A673 (cell line): ENCODE results near the gene MACROD1. TPM values are rescaled to one million over a fixed set of nuclear protein-coding genes. Genes with fewer than 3 reads are reported as not detected.

ENCODE experiments used
- BruUV-seq: library from RNA; stranded (reverse); fragments of 400-500 nt; replicated peaks from 2 replicates; lab custom pipeline; 2021; lab: Mats Ljungman, UMichigan
- CTCF ChIA-PET: fragments of 300-600 bp; sonication (Branson Sonifier 250); formaldehyde crosslinking; loops from one replicate; lab custom pipeline; 2022; ENCODE audit warnings: antibody characterized with exemption; lab: Charles Lee
- POLR2A ChIA-PET: fragments of 300-600 bp; sonication (Branson Sonifier 250); formaldehyde crosslinking; loops from one replicate; lab custom pipeline; 2022; ENCODE audit warnings: antibody characterized with exemption; ENCODE audit not compliant: low non-redundant PET; lab: Charles Lee
- DNase-seq: peaks from one replicate; pipeline ENCODE4 v3.0.0-alpha.2; 2015; ENCODE audit warnings: low spot score
- H3K27ac ChIP-seq: fragments of 200-600 bp; sonication (generic); 2 replicates; pipeline ENCODE4 v1.5.1; 2016; ENCODE audit warnings: mixed run types, low read depth, mild to moderate bottlenecking, mixed read lengths, antibody characterized with exemption, low read length; ENCODE audit not compliant: poor library complexity, severe bottlenecking
- H3K27me3 ChIP-seq: fragments of 200-600 bp; sonication (generic); replicated peaks from 2 replicates; pipeline ENCODE4 v1.6.1; 2017; ENCODE audit warnings: mixed run types, low read depth, mild to moderate bottlenecking, mixed read lengths, antibody characterized with exemption, low read length; ENCODE audit not compliant: insufficient read depth, poor library complexity
- H3K36me3 ChIP-seq: fragments of 200-600 bp; sonication (generic); 2 replicates; pipeline ENCODE4 v1.6.1; 2016; ENCODE audit warnings: mixed run types, mild to moderate bottlenecking, mixed read lengths, antibody characterized with exemption, low read length; ENCODE audit not compliant: insufficient read depth, poor library complexity, severe bottlenecking
- H3K4me1 ChIP-seq: fragments of 200-600 bp; sonication (generic); 2 replicates; pipeline ENCODE4 v1.6.1; 2017; ENCODE audit warnings: mixed run types, mild to moderate bottlenecking, mixed read lengths, antibody characterized with exemption, low read length; ENCODE audit not compliant: insufficient read depth, poor library complexity, severe bottlenecking
- H3K4me3 ChIP-seq: fragments of 200-600 bp; sonication (generic); 2 replicates; pipeline ENCODE4 v1.5.1; 2016; ENCODE audit warnings: low read depth, mixed run types, mild to moderate bottlenecking, mixed read lengths, low read length; ENCODE audit not compliant: poor library complexity, severe bottlenecking
- H3K9me3 ChIP-seq: fragments of 200-600 bp; sonication (generic); 2 replicates; pipeline ENCODE4 v1.6.1; 2016; ENCODE audit warnings: mixed run types, low read depth, mild to moderate bottlenecking, mixed read lengths, antibody characterized with exemption, low read length; ENCODE audit not compliant: poor library complexity, severe bottlenecking
- EZH2 ChIP-seq: fragments of 200-600 bp; sonication (generic); IDR thresholded peaks from 2 replicates; pipeline ENCODE4 v1.6.1; 2017; ENCODE audit warnings: borderline replicate concordance, low read depth, mild to moderate bottlenecking, mixed read lengths, antibody characterized with exemption, low read length; ENCODE audit not compliant: poor library complexity, severe bottlenecking
- intact Hi-C: fragments of 100-400 bp; cut with micrococcal nuclease; formaldehyde crosslinking; loops from one replicate; pipeline ENCODE4 v1.10.0; 2022; ENCODE audit not compliant: unreplicated experiment
- total RNA-seq: library from RNA; stranded (reverse); gene quantifications from 2 replicates; pipeline ENCODE4 v1.2.3, GENCODE V29; 2021
- TF ChIP-seq, protein P1 (sequence below): fragments of 300-800, 200-600 bp; sonication (generic); conservative IDR thresholded peaks from 2 replicates; pipeline ENCODE4 v1.5.1; 2017; ENCODE audit warnings: low read depth, mild to moderate bottlenecking, antibody characterized with exemption, low read length, moderate library complexity, mixed read lengths

MACROD1 gene
- total RNA-seq, 1 experiment from 2014 or later: 28.7 TPM

DNA sequence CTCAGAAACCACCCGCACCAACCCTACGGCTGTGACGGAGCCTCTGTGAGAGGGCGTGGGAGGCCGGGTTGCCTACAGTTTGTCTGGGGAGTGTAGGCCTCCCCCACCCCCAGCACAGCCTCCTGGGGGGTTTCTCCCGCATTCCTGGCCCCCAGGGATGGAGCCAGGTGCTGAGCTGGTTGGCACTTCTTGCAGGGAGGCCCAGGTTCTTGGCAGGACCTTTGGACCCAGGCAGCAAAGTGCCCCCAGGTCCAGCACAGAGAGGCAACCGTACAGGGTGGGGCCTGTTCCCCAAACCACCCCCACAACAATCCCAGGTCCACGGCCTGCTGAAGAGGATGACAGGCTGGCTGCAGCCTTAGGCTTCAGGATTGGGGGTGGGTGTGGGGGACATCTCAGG is 36.5 kb downstream of the MACROD1 start:
- Histone ChIP-seq H3K4me1 (peaks cover 16% of the 10 kb centered on the region), H3K27ac (no peak overlapping the region), H3K4me3 (no peak overlapping the region), H3K36me3 (no peaks in the 10 kb centered on the region), H3K27me3 (no peaks in the 10 kb centered on the region), H3K9me3 (no peaks in the 10 kb centered on the region)
- TF ChIP-seq, protein P1, sequence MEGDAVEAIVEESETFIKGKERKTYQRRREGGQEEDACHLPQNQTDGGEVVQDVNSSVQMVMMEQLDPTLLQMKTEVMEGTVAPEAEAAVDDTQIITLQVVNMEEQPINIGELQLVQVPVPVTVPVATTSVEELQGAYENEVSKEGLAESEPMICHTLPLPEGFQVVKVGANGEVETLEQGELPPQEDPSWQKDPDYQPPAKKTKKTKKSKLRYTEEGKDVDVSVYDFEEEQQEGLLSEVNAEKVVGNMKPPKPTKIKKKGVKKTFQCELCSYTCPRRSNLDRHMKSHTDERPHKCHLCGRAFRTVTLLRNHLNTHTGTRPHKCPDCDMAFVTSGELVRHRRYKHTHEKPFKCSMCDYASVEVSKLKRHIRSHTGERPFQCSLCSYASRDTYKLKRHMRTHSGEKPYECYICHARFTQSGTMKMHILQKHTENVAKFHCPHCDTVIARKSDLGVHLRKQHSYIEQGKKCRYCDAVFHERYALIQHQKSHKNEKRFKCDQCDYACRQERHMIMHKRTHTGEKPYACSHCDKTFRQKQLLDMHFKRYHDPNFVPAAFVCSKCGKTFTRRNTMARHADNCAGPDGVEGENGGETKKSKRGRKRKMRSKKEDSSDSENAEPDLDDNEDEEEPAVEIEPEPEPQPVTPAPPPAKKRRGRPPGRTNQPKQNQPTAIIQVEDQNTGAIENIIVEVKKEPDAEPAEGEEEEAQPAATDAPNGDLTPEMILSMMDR: no peak
- no peak for TF ChIP-seq EZH2
- POLR2A ChIA-PET: no interaction called here
- intact Hi-C loops: no loop called here
- BruUV-seq: no TSS peak
- no peak for DNase-seq
- CTCF ChIA-PET: no interaction called here

- BruUV-seq: no TSS peak
- intact Hi-C loops: no loop called here
- no peak overlapping the region for H3K27ac ChIP-seq
- ChIA-PET POLR2A (no interaction called here), CTCF (no interaction called here)
- H3K4me3 ChIP-seq: no peak overlapping the region
- H3K9me3 ChIP-seq: no peaks in the 10 kb centered on the region
- H3K27me3 ChIP-seq: no peaks in the 10 kb centered on the region
- TF ChIP-seq, protein P1: no peak
- TF ChIP-seq EZH2: no peak
- peaks cover 25% of the 10 kb centered on the region for H3K4me1 ChIP-seq
- no peaks in the 10 kb centered on the region for H3K36me3 ChIP-seq
- no peak for DNase-seq
Observed at GRCh38 chr11:64128255-64129006, 37.5 kb downstream of the MACROD1 start.

DNA sequence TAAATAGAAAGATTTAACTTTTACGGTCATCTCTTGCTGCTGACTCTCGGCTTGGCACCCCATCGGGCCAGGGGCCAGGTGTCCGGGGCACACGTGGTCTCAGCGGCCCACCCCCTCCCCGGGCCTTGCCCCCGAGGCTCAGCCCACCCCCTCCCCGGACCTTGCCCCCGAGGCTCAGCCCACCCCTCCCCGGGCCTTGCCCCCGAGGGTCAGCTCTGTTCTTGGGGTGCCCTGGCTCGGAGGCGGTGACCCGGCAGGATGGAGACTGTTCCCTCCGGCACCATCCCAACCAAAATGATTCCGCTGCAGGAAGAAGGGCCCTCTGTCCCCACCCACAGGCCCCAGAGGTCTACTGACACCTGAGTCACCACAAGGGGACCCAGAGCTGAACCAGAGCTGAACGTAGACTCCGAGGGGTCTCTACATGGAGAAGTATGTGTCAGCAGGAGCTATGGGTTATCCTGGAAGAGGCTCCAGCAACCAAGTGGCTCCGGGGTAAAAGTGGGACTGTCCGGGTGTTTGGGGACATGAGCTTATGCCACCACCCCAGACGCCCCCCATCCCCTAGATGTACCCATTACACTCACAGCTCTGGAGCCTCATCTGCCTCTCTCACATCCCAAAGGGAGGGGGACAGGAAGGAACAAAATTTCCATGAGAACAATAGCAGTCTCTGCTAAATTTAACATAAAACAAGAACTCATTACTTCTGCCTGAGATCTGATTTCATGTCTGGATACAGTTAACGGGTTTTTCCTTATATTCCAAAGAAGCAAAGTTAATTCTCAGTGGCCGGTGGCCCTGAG is 38.4 kb downstream of the MACROD1 start:
- Histone ChIP-seq H3K4me1 (peaks cover 34% of the 10 kb centered on the region), H3K9me3 (no peaks in the 10 kb centered on the region), H3K4me3 (no peak overlapping the region), H3K27ac (no peak overlapping the region), H3K36me3 (no peaks in the 10 kb centered on the region), H3K27me3 (no peaks in the 10 kb centered on the region)
- intact Hi-C loops: no loop called here
- no peak for DNase-seq
- ChIA-PET POLR2A (no interaction called here), CTCF (interaction anchor here (0.5 kb wide), 1 partner anchor 449 kb away, joined by 3 read pairs; no protein-coding TSS in a partner anchor)
- BruUV-seq: no TSS peak
- TF ChIP-seq EZH2: no peak
- TF ChIP-seq, protein P1: no peak
